ENCODE measurements around the gene PNCK. TPM values are rescaled to one million over a fixed set of nuclear protein-coding genes. Genes with fewer than 3 reads are reported as not detected.

The PNCK gene
- total RNA-seq, 1 donor from 2014 or later: not detected

- intact Hi-C loops (cut with micrococcal nuclease): no loop called here
- Mint-ChIP-seq H3K36me3 (ENCODE audit: low read depth) (no peaks in the 10 kb centered on the region), H3K27me3 (ENCODE audit: insufficient read depth) (peaks cover 35% of the 10 kb centered on the region), H3K4me3 (no peak overlapping the region), H3K4me1 (ENCODE audit: low read depth) (peaks cover 5% of the 10 kb centered on the region), H3K9me3 (no peaks in the 10 kb centered on the region), H3K27ac (no peak overlapping the region)
- no peak for DNase-seq (ENCODE audit: low spot score)
These were observed 29.9 kb downstream of the PNCK start for GRCh38 chrX:153643431-153644351.

GRCh38 chrX:153642655-153643430, 30.8 kb downstream of the PNCK start:
- Mint-ChIP-seq H3K4me3 (peak overlapping the region; percentile 57), H3K27me3 (ENCODE audit: insufficient read depth) (peaks cover 30% of the 10 kb centered on the region), H3K27ac (no peak overlapping the region), H3K36me3 (ENCODE audit: low read depth) (no peaks in the 10 kb centered on the region), H3K4me1 (ENCODE audit: low read depth) (peaks cover 5% of the 10 kb centered on the region), H3K9me3 (no peaks in the 10 kb centered on the region)
- DNase-seq (ENCODE audit: low spot score): no peak
- intact Hi-C loops (cut with micrococcal nuclease): no loop called here

GRCh38 chrX:153642051-153642654, 31.5 kb downstream of the PNCK start:
- Mint-ChIP-seq H3K36me3 (ENCODE audit: low read depth) (no peaks in the 10 kb centered on the region), H3K9me3 (no peaks in the 10 kb centered on the region), H3K4me3 (no peak overlapping the region), H3K27ac (no peak overlapping the region), H3K27me3 (ENCODE audit: insufficient read depth) (peaks cover 30% of the 10 kb centered on the region), H3K4me1 (ENCODE audit: low read depth) (peaks cover 5% of the 10 kb centered on the region)
- intact Hi-C loops (cut with micrococcal nuclease): no loop called here
- DNase-seq (ENCODE audit: low spot score): no peak

GRCh38 chrX:153641627-153642026, 32.0 kb downstream of the PNCK start:
- Mint-ChIP-seq H3K4me3 (no peak overlapping the region), H3K27me3 (ENCODE audit: insufficient read depth) (peaks cover 30% of the 10 kb centered on the region), H3K9me3 (no peaks in the 10 kb centered on the region), H3K36me3 (ENCODE audit: low read depth) (no peaks in the 10 kb centered on the region), H3K27ac (no peak overlapping the region), H3K4me1 (ENCODE audit: low read depth) (peaks cover 5% of the 10 kb centered on the region)
- intact Hi-C loops (cut with micrococcal nuclease): no loop called here
- no peak for DNase-seq (ENCODE audit: low spot score)

- H3K27me3 Mint-ChIP-seq (ENCODE audit: insufficient read depth): peaks cover 26% of the 10 kb centered on the region
- no peaks in the 10 kb centered on the region for H3K9me3 Mint-ChIP-seq
- H3K36me3 Mint-ChIP-seq (ENCODE audit: low read depth): no peaks in the 10 kb centered on the region
- peaks cover 5% of the 10 kb centered on the region for H3K4me1 Mint-ChIP-seq (ENCODE audit: low read depth)
- no peak overlapping the region for H3K27ac Mint-ChIP-seq
- intact Hi-C loops (cut with micrococcal nuclease): no loop called here
- no peak for DNase-seq (ENCODE audit: low spot score)
- no peak overlapping the region for H3K4me3 Mint-ChIP-seq
These were observed 32.7 kb downstream of the PNCK start for GRCh38 chrX:153640736-153641575.

- no peak overlapping the region for H3K27ac Mint-ChIP-seq
- peaks cover 18% of the 10 kb centered on the region for H3K27me3 Mint-ChIP-seq (ENCODE audit: insufficient read depth)
- H3K9me3 Mint-ChIP-seq: no peaks in the 10 kb centered on the region
- H3K4me3 Mint-ChIP-seq: no peak overlapping the region
- intact Hi-C loops (cut with micrococcal nuclease): no loop called here
- H3K36me3 Mint-ChIP-seq (ENCODE audit: low read depth): no peaks in the 10 kb centered on the region
- no peak for DNase-seq (ENCODE audit: low spot score)
- peaks cover 5% of the 10 kb centered on the region for H3K4me1 Mint-ChIP-seq (ENCODE audit: low read depth)
These were observed 33.4 kb downstream of the PNCK start for GRCh38 chrX:153640045-153640686.

- DNase-seq (ENCODE audit: low spot score): no peak
- Mint-ChIP-seq H3K4me1 (ENCODE audit: low read depth) (peaks cover 5% of the 10 kb centered on the region), H3K4me3 (no peak overlapping the region), H3K27ac (no peak overlapping the region), H3K9me3 (no peaks in the 10 kb centered on the region), H3K27me3 (ENCODE audit: insufficient read depth) (peaks cover 15% of the 10 kb centered on the region), H3K36me3 (ENCODE audit: low read depth) (no peaks in the 10 kb centered on the region)
- intact Hi-C loops (cut with micrococcal nuclease): no loop called here
These were observed 34.2 kb downstream of the PNCK start for GRCh38 chrX:153639177-153640044.

- H3K4me3 Mint-ChIP-seq: no peak overlapping the region
- peaks cover 15% of the 10 kb centered on the region for H3K27me3 Mint-ChIP-seq (ENCODE audit: insufficient read depth)
- intact Hi-C loops (cut with micrococcal nuclease): no loop called here
- H3K36me3 Mint-ChIP-seq (ENCODE audit: low read depth): no peaks in the 10 kb centered on the region
- H3K27ac Mint-ChIP-seq: no peak overlapping the region
- DNase-seq (ENCODE audit: low spot score): no peak
- no peaks in the 10 kb centered on the region for H3K9me3 Mint-ChIP-seq
- peaks cover 5% of the 10 kb centered on the region for H3K4me1 Mint-ChIP-seq (ENCODE audit: low read depth)
These were observed 35.0 kb downstream of the PNCK start for GRCh38 chrX:153638436-153639176.

GRCh38 chrX:153638041-153638371, 35.6 kb downstream of the PNCK start:
- H3K27me3 Mint-ChIP-seq (ENCODE audit: insufficient read depth): peaks cover 9% of the 10 kb centered on the region
- H3K36me3 Mint-ChIP-seq (ENCODE audit: low read depth): no peaks in the 10 kb centered on the region
- no peak for DNase-seq (ENCODE audit: low spot score)
- no peak overlapping the region for H3K4me3 Mint-ChIP-seq
- H3K9me3 Mint-ChIP-seq: no peaks in the 10 kb centered on the region
- H3K27ac Mint-ChIP-seq: no peak overlapping the region
- H3K4me1 Mint-ChIP-seq (ENCODE audit: low read depth): peaks cover 4% of the 10 kb centered on the region
- intact Hi-C loops (cut with micrococcal nuclease): no loop called here

GRCh38 chrX:153637121-153638040, 36.2 kb downstream of the PNCK start:
- H3K27me3 Mint-ChIP-seq (ENCODE audit: insufficient read depth): peaks cover 5% of the 10 kb centered on the region

More at GRCh38 chrX:153637121-153638040, 36.2 kb downstream of the PNCK start:
- Mint-ChIP-seq H3K27ac (no peak overlapping the region), H3K4me1 (ENCODE audit: low read depth) (no peaks in the 10 kb centered on the region), H3K36me3 (ENCODE audit: low read depth) (no peaks in the 10 kb centered on the region), H3K4me3 (no peak overlapping the region), H3K9me3 (no peaks in the 10 kb centered on the region)
- intact Hi-C loops (cut with micrococcal nuclease): no loop called here
- no peak for DNase-seq (ENCODE audit: low spot score)
